ENCODE measurements around the gene NATD1. TPM values are rescaled to one million over a fixed set of nuclear protein-coding genes. Genes with fewer than 3 reads are reported as not detected.

Gene NATD1
- polyA plus RNA-seq, 1 of the 3 experiments (the other 2 are of a cell fraction), result 3.9 TPM

DNA sequence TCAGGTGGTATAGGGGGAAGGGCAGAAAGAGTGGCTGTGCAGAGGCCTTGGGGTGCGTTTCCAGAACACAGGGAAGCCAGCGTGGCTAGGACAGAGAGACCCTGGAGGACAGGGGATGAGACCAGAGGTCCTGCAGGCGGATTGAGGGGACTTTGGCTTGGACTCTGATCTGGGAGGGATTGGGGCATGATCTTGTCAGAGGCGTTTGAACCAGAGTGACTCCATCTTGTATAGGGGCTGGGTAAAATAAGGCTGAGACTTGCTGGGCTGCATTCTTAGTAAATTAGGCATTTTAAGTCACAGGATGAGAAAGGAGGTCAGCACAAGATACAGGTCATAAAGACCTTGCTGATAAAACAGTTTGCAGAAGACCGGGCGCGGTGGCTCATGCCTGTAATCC lies 5.4 kb upstream of the NATD1 start:
- Histone ChIP-seq H3K27ac (ENCODE audit: low read depth in 2 of 2, low read length in 1 of 2) (no peak overlapping the region), H3K4me2 (no peak overlapping the region), H2AFZ (ENCODE audit: low read depth) (no peak overlapping the region), H3K4me1 (ENCODE audit: control insufficient read depth in 1 of 2, insufficient read depth in 2 of 2, low read depth in 1 of 2, low read length in 1 of 2) (peaks cover 0 to 4% of the 10 kb centered on the region in 2 experiments; a peak in 1 of 4 replicates), H3K9me2 (no peaks in the 10 kb centered on the region), H3K9ac (no peak overlapping the region), H3K27me3 (ENCODE audit: insufficient read depth) (no peaks in the 10 kb centered on the region), H3K79me2 (ENCODE audit: insufficient read depth) (no peaks in the 10 kb centered on the region), H3K36me3 (replicated peaks in 1 of 2; ENCODE audit: control insufficient read depth in 1 of 2, insufficient read depth in 2 of 2, low read length in 1 of 2) (no peaks in the 10 kb centered on the region), H4K20me1 (ENCODE audit: insufficient read depth) (no peaks in the 10 kb centered on the region), H3K9me3 (no peaks in the 10 kb centered on the region), H3F3A (replicated peaks; ENCODE audit: insufficient read depth) (no peaks in the 10 kb centered on the region), H3K4me3 (ENCODE audit: low read depth in 2 of 2, low read length in 1 of 2) (no peak overlapping the region)
- 87% methylated on average over 7 of the region's 7 CpGs for WGBS (ENCODE audit: low lambda C conversion rate)
- DNase-seq, result no peak
- POLR2A ChIA-PET, result no interaction called here
- TF ChIP-seq SIN3A (IDR thresholded peaks at IDR 0.05; ENCODE audit: borderline replicate concordance, low read depth, low read length) (no peak), EZH2phosphoT487 (IDR thresholded peaks at IDR 0.05; ENCODE audit: borderline replicate concordance, low read depth) (no peak), FOXJ3 (CRISPR knock-in tag; IDR thresholded peaks at IDR 0.05) (no peak), FOXM1 (IDR thresholded peaks at IDR 0.05; ENCODE audit: low read depth) (no peak), JUND (IDR thresholded peaks at IDR 0.05) (no peak), TEAD4 (IDR thresholded peaks at IDR 0.05; ENCODE audit: borderline replicate concordance, insufficient read depth) (no peak), CHD2 (IDR thresholded peaks at IDR 0.05; ENCODE audit: low read length, partially characterized antibody) (no peak), NRF1 (IDR thresholded peaks at IDR 0.05; ENCODE audit: low read depth, low read length) (no peak), PBX3 (IDR thresholded peaks at IDR 0.05) (no peak)
- TF ChIP-seq, protein P1, sequence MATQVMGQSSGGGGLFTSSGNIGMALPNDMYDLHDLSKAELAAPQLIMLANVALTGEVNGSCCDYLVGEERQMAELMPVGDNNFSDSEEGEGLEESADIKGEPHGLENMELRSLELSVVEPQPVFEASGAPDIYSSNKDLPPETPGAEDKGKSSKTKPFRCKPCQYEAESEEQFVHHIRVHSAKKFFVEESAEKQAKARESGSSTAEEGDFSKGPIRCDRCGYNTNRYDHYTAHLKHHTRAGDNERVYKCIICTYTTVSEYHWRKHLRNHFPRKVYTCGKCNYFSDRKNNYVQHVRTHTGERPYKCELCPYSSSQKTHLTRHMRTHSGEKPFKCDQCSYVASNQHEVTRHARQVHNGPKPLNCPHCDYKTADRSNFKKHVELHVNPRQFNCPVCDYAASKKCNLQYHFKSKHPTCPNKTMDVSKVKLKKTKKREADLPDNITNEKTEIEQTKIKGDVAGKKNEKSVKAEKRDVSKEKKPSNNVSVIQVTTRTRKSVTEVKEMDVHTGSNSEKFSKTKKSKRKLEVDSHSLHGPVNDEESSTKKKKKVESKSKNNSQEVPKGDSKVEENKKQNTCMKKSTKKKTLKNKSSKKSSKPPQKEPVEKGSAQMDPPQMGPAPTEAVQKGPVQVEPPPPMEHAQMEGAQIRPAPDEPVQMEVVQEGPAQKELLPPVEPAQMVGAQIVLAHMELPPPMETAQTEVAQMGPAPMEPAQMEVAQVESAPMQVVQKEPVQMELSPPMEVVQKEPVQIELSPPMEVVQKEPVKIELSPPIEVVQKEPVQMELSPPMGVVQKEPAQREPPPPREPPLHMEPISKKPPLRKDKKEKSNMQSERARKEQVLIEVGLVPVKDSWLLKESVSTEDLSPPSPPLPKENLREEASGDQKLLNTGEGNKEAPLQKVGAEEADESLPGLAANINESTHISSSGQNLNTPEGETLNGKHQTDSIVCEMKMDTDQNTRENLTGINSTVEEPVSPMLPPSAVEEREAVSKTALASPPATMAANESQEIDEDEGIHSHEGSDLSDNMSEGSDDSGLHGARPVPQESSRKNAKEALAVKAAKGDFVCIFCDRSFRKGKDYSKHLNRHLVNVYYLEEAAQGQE (IDR thresholded peaks at IDR 0.05; ENCODE audit: low read depth, low read length), result no peak
- TF ChIP-seq, protein P2, sequence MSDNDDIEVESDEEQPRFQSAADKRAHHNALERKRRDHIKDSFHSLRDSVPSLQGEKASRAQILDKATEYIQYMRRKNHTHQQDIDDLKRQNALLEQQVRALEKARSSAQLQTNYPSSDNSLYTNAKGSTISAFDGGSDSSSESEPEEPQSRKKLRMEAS (IDR thresholded peaks at IDR 0.05; ENCODE audit: low read depth), result no peak
- TF ChIP-seq, protein P3, sequence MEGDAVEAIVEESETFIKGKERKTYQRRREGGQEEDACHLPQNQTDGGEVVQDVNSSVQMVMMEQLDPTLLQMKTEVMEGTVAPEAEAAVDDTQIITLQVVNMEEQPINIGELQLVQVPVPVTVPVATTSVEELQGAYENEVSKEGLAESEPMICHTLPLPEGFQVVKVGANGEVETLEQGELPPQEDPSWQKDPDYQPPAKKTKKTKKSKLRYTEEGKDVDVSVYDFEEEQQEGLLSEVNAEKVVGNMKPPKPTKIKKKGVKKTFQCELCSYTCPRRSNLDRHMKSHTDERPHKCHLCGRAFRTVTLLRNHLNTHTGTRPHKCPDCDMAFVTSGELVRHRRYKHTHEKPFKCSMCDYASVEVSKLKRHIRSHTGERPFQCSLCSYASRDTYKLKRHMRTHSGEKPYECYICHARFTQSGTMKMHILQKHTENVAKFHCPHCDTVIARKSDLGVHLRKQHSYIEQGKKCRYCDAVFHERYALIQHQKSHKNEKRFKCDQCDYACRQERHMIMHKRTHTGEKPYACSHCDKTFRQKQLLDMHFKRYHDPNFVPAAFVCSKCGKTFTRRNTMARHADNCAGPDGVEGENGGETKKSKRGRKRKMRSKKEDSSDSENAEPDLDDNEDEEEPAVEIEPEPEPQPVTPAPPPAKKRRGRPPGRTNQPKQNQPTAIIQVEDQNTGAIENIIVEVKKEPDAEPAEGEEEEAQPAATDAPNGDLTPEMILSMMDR (IDR thresholded peaks at IDR 0.05), result no peak
- TF ChIP-seq, protein P4, sequence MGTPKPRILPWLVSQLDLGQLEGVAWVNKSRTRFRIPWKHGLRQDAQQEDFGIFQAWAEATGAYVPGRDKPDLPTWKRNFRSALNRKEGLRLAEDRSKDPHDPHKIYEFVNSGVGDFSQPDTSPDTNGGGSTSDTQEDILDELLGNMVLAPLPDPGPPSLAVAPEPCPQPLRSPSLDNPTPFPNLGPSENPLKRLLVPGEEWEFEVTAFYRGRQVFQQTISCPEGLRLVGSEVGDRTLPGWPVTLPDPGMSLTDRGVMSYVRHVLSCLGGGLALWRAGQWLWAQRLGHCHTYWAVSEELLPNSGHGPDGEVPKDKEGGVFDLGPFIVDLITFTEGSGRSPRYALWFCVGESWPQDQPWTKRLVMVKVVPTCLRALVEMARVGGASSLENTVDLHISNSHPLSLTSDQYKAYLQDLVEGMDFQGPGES (IDR thresholded peaks at IDR 0.05; ENCODE audit: low read depth, low read length), result no peak
- TF ChIP-seq, protein P5, sequence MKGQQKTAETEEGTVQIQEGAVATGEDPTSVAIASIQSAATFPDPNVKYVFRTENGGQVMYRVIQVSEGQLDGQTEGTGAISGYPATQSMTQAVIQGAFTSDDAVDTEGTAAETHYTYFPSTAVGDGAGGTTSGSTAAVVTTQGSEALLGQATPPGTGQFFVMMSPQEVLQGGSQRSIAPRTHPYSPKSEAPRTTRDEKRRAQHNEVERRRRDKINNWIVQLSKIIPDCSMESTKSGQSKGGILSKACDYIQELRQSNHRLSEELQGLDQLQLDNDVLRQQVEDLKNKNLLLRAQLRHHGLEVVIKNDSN (IDR thresholded peaks at IDR 0.05; ENCODE audit: borderline replicate concordance, low read depth), result no peak
- CTCF ChIA-PET, result interaction anchor here (1.3 kb wide), 2 partner anchors 139 to 254 kb away, joined by 3 read pairs; no protein-coding TSS in a partner anchor

All from SK-N-SH (cell line).